SH-SY5Y (cell line): ENCODE data around the gene AGPAT3.

ENCODE experiments used
- GATA2 ChIP-seq: IDR thresholded peaks from 2 replicates; pipeline ENCODE4 v1.6.1; 2011; ENCODE audit warnings: mild to moderate bottlenecking, low read depth, low read length
- GATA3 ChIP-seq: IDR thresholded peaks from 2 replicates; pipeline ENCODE4 v1.6.1; 2011; ENCODE audit warnings: low read depth, mild to moderate bottlenecking, low read length, moderate library complexity

GRCh38 chr21:43967981-43968380, 103.0 kb downstream of the AGPAT3 start:
- TF ChIP-seq GATA3 (no peak), GATA2 (no peak)
